ENCODE measurements around the gene PHLDA1.
"Not testable (repeated sequence)": the region's sequence is repeated elsewhere in the genome, so short reads cannot be mapped to it uniquely, and the experiment has no call there.

PHLDA1 gene

GRCh38 chr12:75984577-75985182 lies 46.9 kb downstream of the PHLDA1 start:
- no peak for DNase-seq

GRCh38 chr12:75983851-75984250 lies 47.7 kb downstream of the PHLDA1 start:
- DNase-seq = not testable (repeated sequence)

GRCh38 chr12:75982979-75983660 lies 48.5 kb downstream of the PHLDA1 start:
- DNase-seq = no peak

- DNase-seq = no peak
Observed at GRCh38 chr12:75982169-75982564, 49.4 kb downstream of the PHLDA1 start.

GRCh38 chr12:75981247-75982168 lies 50.1 kb downstream of the PHLDA1 start:
- no peak for DNase-seq

GRCh38 chr12:75979181-75979580 lies 52.4 kb downstream of the PHLDA1 start:
- no peak for DNase-seq

GRCh38 chr12:75978677-75979076 lies 52.9 kb downstream of the PHLDA1 start:
- DNase-seq = no peak

- DNase-seq = no peak
Observed at GRCh38 chr12:75977952-75978671, 53.5 kb downstream of the PHLDA1 start.

GRCh38 chr12:75977590-75977951 lies 54.0 kb downstream of the PHLDA1 start:
- no peak for DNase-seq

GRCh38 chr12:75976913-75977312 lies 54.7 kb downstream of the PHLDA1 start:
- DNase-seq = no peak

GRCh38 chr12:75976113-75976512 lies 55.5 kb downstream of the PHLDA1 start:
- DNase-seq = no peak

- no peak for DNase-seq
Observed at GRCh38 chr12:75975702-75976101, 55.9 kb downstream of the PHLDA1 start.

All from right forelimb (tissue), 1 donor.